NT2/D1 (cell line): ENCODE data around the gene AKAP13.

Experiments used
- YY1 ChIP-seq: IDR thresholded peaks from 2 replicates; pipeline ENCODE4 v1.6.1; 2011; ENCODE audit not compliant: insufficient read length, insufficient read depth
- ZNF274 ChIP-seq: IDR thresholded peaks from 2 replicates; pipeline ENCODE4 v1.6.1; 2011; ENCODE audit warnings: mild to moderate bottlenecking, low read depth, low read length

DNA sequence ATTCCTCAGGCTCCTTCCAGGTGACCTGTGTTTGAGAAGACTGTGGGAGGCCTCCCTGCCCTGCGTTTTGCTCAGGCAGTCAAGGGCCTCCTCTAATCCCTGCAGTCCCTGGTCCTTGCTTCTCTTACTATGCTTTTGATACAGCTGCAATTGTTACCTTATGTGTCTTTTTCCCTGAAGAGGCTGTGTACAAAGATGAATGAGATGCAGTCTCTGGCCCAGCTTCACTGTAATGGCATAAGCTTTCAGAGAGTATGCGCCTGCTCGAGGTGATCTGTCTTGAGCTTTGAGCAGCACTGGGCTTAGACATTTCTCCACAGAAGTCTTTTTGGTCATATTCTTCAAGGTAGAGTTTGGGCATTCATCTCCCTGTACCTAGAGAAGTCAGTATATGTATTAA is 129.6 kb downstream of the AKAP13 start:
- TF ChIP-seq ZNF274 (no peak), YY1 (no peak)
